Caco-2 (cell line): Measurements from ENCODE around the gene ZNF552. TPM values are rescaled to one million over a fixed set of nuclear protein-coding genes. Genes with fewer than 3 reads are reported as not detected.

ENCODE experiments used
- BruUV-seq: library from RNA; stranded (reverse); fragments of 400-500 nt; replicated peaks from 2 replicates; lab custom pipeline; 2021; lab: Mats Ljungman, UMichigan
- CTCF ChIA-PET: fragments of 300-600 bp; sonication (Branson Sonifier 250); formaldehyde crosslinking; loops from one replicate; lab custom pipeline; 2022; ENCODE audit warnings: antibody characterized with exemption; lab: Charles Lee
- POLR2A ChIA-PET: fragments of 300-600 bp; sonication (Branson Sonifier 250); formaldehyde crosslinking; loops from one replicate; lab custom pipeline; 2022; ENCODE audit warnings: antibody characterized with exemption; lab: Charles Lee
- DNase-seq, 2 experiments: peaks; one replicate each; pipeline versions ENCODE4 v3.0.0 to v3.0.0-alpha.2; 2020 to 2022
- H3K27me3 ChIP-seq: replicated peaks from 2 replicates; pipeline ENCODE4 v1.6.0; 2011; ENCODE audit warnings: low read length; ENCODE audit not compliant: control insufficient read depth, insufficient read depth
- H3K36me3 ChIP-seq: 2 replicates; pipeline ENCODE4 v1.5.1; 2011; ENCODE audit warnings: low read length; ENCODE audit not compliant: control insufficient read depth, insufficient read depth
- H3K4me1 ChIP-seq: fragments of 250-450 bp; sonication (Bioruptor Pico); 2 replicates; pipeline ENCODE4 v1.5.1; 2020; ENCODE audit warnings: mild to moderate bottlenecking
- H3K4me3 ChIP-seq: 2 replicates; pipeline ENCODE4 v1.5.1; 2011; ENCODE audit warnings: low read depth, mild to moderate bottlenecking, control low read depth, low read length
- H3K9me3 ChIP-seq: fragments of 250-450 bp; sonication (Bioruptor Pico); 2 replicates; pipeline ENCODE4 v1.5.1; 2020; ENCODE audit warnings: mild to moderate bottlenecking, moderate library complexity
- H3K27ac Mint-ChIP-seq: one replicate; pipeline ENCODE4 v1.8.0; 2022; ENCODE audit warnings: mixed read lengths; ENCODE audit not compliant: unreplicated experiment
- H3K27me3 Mint-ChIP-seq: one replicate; pipeline ENCODE4 v1.8.0; 2022; ENCODE audit warnings: mixed read lengths; ENCODE audit not compliant: insufficient read depth, unreplicated experiment
- H3K36me3 Mint-ChIP-seq: one replicate; pipeline ENCODE4 v1.8.0; 2022; ENCODE audit warnings: mild to moderate bottlenecking, mixed read lengths; ENCODE audit not compliant: insufficient read depth, unreplicated experiment
- H3K4me1 Mint-ChIP-seq: one replicate; pipeline ENCODE4 v1.8.0; 2022; ENCODE audit warnings: low read depth, mixed read lengths; ENCODE audit not compliant: unreplicated experiment
- H3K4me3 Mint-ChIP-seq: one replicate; pipeline ENCODE4 v1.8.0; 2022; ENCODE audit warnings: mild to moderate bottlenecking, moderate library complexity, mixed read lengths; ENCODE audit not compliant: unreplicated experiment
- H3K9me3 Mint-ChIP-seq: one replicate; pipeline ENCODE4 v1.8.0; 2022; ENCODE audit warnings: mixed read lengths; ENCODE audit not compliant: unreplicated experiment
- intact Hi-C: fragments of 100-400 bp; cut with micrococcal nuclease; formaldehyde crosslinking; loops from one replicate; pipeline ENCODE4 v1.10.0; 2022; ENCODE audit not compliant: unreplicated experiment
- total RNA-seq: library from RNA; stranded (reverse); gene quantifications from 2 replicates; pipeline ENCODE4 v1.2.3, GENCODE V29; 2022
- TF ChIP-seq, protein P1 (sequence below), 2 experiments: fragments of 200-600 bp in 1 of 2; IDR thresholded peaks; 1 replicate in 1 of 2; 2 replicates in 1 of 2; pipeline versions ENCODE4 v1.5.1 to v1.8.0; 2011 to 2022; ENCODE audit warnings: antibody characterized with exemption in 1 of 2, control low read depth in 1 of 2, inconsistent platforms in 1 of 2, low read depth in 1 of 2, low read length in 1 of 2, mild to moderate bottlenecking in 1 of 2, moderate library complexity in 1 of 2; ENCODE audit not compliant: insufficient read depth in 1 of 2, severe bottlenecking in 1 of 2, unreplicated experiment in 1 of 2

Gene ZNF552
- total RNA-seq, 1 experiment from 2014 or later = 48.2 TPM

DNA sequence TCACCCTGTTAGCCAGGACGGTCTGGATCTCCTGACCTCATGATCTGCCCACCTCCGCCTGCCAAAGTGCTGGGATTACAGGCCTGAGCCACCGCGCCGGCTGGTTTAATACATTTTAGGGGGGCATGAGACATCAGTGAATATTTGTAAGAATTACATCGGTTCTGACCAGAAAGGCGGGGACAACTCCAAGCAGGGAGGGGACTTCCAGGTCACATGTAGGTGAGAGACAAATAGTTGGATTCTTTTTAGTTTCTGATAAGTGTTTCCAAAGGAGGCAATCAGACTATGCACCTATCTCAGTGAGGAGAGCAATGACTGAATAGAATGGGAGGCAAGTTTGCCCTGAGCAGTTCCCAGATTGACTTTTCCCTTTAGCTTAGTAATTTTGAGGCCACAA is 3.7 kb upstream of the ZNF552 start:
- intact Hi-C loops = loop anchor here (10.0 kb wide), 1 partner anchor 96 kb away; the partner anchor contains the start of gene ZNF417
- peaks cover 49% of the 10 kb centered on the region for H3K4me1 Mint-ChIP-seq
- peaks cover 48% of the 10 kb centered on the region for H3K4me1 ChIP-seq
- CTCF ChIA-PET = interaction anchor here (0.7 kb wide), 1 partner anchor 34 kb away, joined by 4 read pairs; no protein-coding TSS in a partner anchor
- no peaks in the 10 kb centered on the region for H3K27me3 Mint-ChIP-seq
- H3K27me3 ChIP-seq = no peaks in the 10 kb centered on the region
- no peak for DNase-seq
- TF ChIP-seq, protein P1, sequence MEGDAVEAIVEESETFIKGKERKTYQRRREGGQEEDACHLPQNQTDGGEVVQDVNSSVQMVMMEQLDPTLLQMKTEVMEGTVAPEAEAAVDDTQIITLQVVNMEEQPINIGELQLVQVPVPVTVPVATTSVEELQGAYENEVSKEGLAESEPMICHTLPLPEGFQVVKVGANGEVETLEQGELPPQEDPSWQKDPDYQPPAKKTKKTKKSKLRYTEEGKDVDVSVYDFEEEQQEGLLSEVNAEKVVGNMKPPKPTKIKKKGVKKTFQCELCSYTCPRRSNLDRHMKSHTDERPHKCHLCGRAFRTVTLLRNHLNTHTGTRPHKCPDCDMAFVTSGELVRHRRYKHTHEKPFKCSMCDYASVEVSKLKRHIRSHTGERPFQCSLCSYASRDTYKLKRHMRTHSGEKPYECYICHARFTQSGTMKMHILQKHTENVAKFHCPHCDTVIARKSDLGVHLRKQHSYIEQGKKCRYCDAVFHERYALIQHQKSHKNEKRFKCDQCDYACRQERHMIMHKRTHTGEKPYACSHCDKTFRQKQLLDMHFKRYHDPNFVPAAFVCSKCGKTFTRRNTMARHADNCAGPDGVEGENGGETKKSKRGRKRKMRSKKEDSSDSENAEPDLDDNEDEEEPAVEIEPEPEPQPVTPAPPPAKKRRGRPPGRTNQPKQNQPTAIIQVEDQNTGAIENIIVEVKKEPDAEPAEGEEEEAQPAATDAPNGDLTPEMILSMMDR (IDR thresholded peaks at IDR 0.05; ENCODE audit: insufficient read depth in 1 of 2, low read depth in 1 of 2, low read length in 1 of 2, severe bottlenecking in 1 of 2, unreplicated experiment in 1 of 2) = no peak
- BruUV-seq = no TSS peak
- no peak overlapping the region for H3K4me3 ChIP-seq
- POLR2A ChIA-PET = interaction anchor here (0.7 kb wide), 1 partner anchor 433 kb away, joined by 5 read pairs; no protein-coding TSS in a partner anchor
- no peaks in the 10 kb centered on the region for H3K36me3 ChIP-seq
- H3K9me3 ChIP-seq = no peaks in the 10 kb centered on the region
- peak overlapping the region; percentile 94 for H3K27ac Mint-ChIP-seq
- H3K4me3 Mint-ChIP-seq = peak overlapping the region; percentile 98
- H3K9me3 Mint-ChIP-seq = no peaks in the 10 kb centered on the region
- H3K36me3 Mint-ChIP-seq = peaks cover 77% of the 10 kb centered on the region

DNA sequence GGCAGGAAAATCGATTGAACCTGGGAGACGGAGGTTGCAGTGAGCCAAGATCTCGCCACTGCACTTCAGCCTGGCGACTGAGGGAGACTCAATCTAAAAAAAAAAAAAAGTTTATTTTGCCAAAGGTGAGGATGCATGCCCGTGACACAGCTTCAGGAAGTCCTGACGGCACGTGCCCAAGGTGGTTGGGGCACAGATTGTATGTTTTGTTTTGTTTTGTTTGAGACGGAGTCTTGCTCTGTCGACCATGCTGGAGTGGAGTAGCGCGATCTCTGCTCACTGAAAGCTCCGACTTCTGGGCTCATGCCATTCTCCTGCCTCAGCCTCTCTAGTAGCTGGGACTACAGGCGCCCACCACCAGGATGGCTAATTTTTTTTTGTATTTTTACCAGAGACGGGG is 3.3 kb upstream of the ZNF552 start:
- Histone ChIP-seq H3K4me1 (peaks cover 48% of the 10 kb centered on the region), H3K27me3 (no peaks in the 10 kb centered on the region), H3K4me3 (no peak overlapping the region), H3K36me3 (no peaks in the 10 kb centered on the region), H3K9me3 (no peaks in the 10 kb centered on the region)
- Mint-ChIP-seq H3K9me3 (no peaks in the 10 kb centered on the region), H3K4me3 (peak overlapping the region; percentile 98), H3K27me3 (no peaks in the 10 kb centered on the region), H3K4me1 (peaks cover 49% of the 10 kb centered on the region), H3K36me3 (peaks cover 77% of the 10 kb centered on the region), H3K27ac (peak overlapping the region; percentile 94)
- CTCF ChIA-PET = no interaction called here
- DNase-seq = no peak
- intact Hi-C loops = loop anchor here (10.0 kb wide), 1 partner anchor 97 kb away; the partner anchor contains the start of gene ZNF417
- POLR2A ChIA-PET = no interaction called here
- TF ChIP-seq, protein P1 (IDR thresholded peaks at IDR 0.05; ENCODE audit: insufficient read depth in 1 of 2, low read depth in 1 of 2, low read length in 1 of 2, severe bottlenecking in 1 of 2, unreplicated experiment in 1 of 2) = no peak
- no TSS peak for BruUV-seq

DNA sequence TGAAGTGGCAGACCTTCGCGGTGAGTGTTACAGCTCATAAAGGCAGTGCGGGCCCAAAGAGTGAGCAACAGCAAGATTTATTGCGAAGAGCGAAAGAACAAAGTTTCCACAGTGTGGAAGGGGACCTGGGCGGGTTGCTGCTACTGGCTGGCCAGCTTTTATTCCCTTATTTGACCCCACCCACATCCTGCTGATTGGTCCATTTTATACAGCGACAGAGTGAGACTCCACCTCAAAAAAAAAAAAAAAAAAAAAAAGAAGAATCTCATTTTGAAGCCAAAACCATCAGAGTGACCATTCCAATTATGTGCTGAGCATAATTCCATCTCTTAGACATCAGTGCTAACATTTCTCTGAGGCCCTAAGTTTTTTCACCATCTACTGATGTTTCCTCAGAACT is 1.9 kb upstream of the ZNF552 start:
- TF ChIP-seq, protein P1 (IDR thresholded peaks at IDR 0.05; ENCODE audit: insufficient read depth in 1 of 2, low read depth in 1 of 2, low read length in 1 of 2, severe bottlenecking in 1 of 2, unreplicated experiment in 1 of 2) = no peak
- Mint-ChIP-seq H3K27me3 (no peaks in the 10 kb centered on the region), H3K27ac (peak overlapping the region; percentile 99), H3K4me3 (peak overlapping the region; percentile 97), H3K4me1 (peaks cover 52% of the 10 kb centered on the region), H3K36me3 (peaks cover 77% of the 10 kb centered on the region), H3K9me3 (no peaks in the 10 kb centered on the region)
- ChIA-PET CTCF (no interaction called here), POLR2A (no interaction called here)
- H3K4me1 ChIP-seq = peaks cover 48% of the 10 kb centered on the region
- BruUV-seq = no TSS peak
- intact Hi-C loops = loop anchor here (10.0 kb wide), 1 partner anchor 98 kb away; the partner anchor contains the start of gene ZNF417
- no peaks in the 10 kb centered on the region for H3K27me3 ChIP-seq
- no peaks in the 10 kb centered on the region for H3K9me3 ChIP-seq
- DNase-seq = peak in 1 of 2 experiments; percentile 57
- H3K36me3 ChIP-seq = peaks cover 2% of the 10 kb centered on the region; the same call in 1 of the 2 replicates
- no peak overlapping the region for H3K4me3 ChIP-seq
